Tibial nerve (tissue), 4 donors: ENCODE data around the gene TRIM62. TPM values are rescaled to one million over a fixed set of nuclear protein-coding genes. Genes with fewer than 3 reads are reported as not detected.

Source experiments
- DNase-seq, 2 donors: peaks; one replicate each; pipeline ENCODE4 v3.0.0-alpha.2; 2019; ENCODE audit warnings: low spot score in 2 of 2
- H3K27ac ChIP-seq, 4 donors: fragments of 200-600 bp; sonication (generic) in 3 of 4; one replicate each; pipeline ENCODE4 v1.5.1; 2017 to 2019; ENCODE audit warnings: mild to moderate bottlenecking in 1 of 4
- H3K27me3 ChIP-seq, 2 donors: fragments of 200-600 bp; sonication (generic) in 1 of 2; one replicate each; pipeline versions ENCODE4 v1.5.1 to v1.6.0; 2017 to 2019
- H3K36me3 ChIP-seq, 3 donors: fragments of 200-600 bp; sonication (generic); one replicate each; pipeline ENCODE4 v1.5.1; 2018 to 2019
- H3K4me1 ChIP-seq, 4 donors: fragments of 200-600 bp; sonication (generic) in 3 of 4; one replicate each; pipeline ENCODE4 v1.5.1; 2017 to 2019
- H3K4me3 ChIP-seq, 4 donors: fragments of 200-600 bp; sonication (generic) in 3 of 4; one replicate each; pipeline ENCODE4 v1.5.1; 2017 to 2019; ENCODE audit warnings: mild to moderate bottlenecking in 1 of 4, moderate library complexity in 1 of 4
- H3K9me3 ChIP-seq, 4 donors: fragments of 200-600 bp; sonication (generic) in 3 of 4; one replicate each; pipeline ENCODE4 v1.5.1; 2017 to 2019
- CTCF ChIP-seq, 5 experiments: fragments of 200-600 bp in 3 of 5; fragments of 450-650 bp in 2 of 5; sonication (generic) in 3 of 5; IDR thresholded peaks; one replicate each; pipeline ENCODE4 v1.5.1; 2016 to 2019; ENCODE audit warnings: antibody characterized with exemption in 5 of 5, mild to moderate bottlenecking in 3 of 5, moderate library complexity in 2 of 5
- EP300 ChIP-seq, 2 donors: sonication (generic); formaldehyde crosslinking; IDR thresholded peaks; one replicate each; pipeline ENCODE4 v1.6.1; 2017; ENCODE audit warnings: antibody characterized with exemption in 2 of 2, mild to moderate bottlenecking in 1 of 2
- POLR2A ChIP-seq, 2 donors: fragments of 450-650 bp; IDR thresholded peaks; one replicate each; pipeline ENCODE4 v1.6.1; 2017; ENCODE audit warnings: antibody characterized with exemption in 2 of 2, mild to moderate bottlenecking in 2 of 2, moderate library complexity in 2 of 2
- WGBS, 2 donors: methylation state at CpG; one replicate each; pipeline ENCODE4 v1.1.5; 2018; 5-methylcytosine and 5-hydroxymethylcytosine counted together
- total RNA-seq, 4 donors: library from RNA; depleted of rRNA; stranded (reverse); fragments of >200 nt; gene quantifications; one replicate each; pipeline ENCODE4 v1.1.0, GENCODE V29; 2016

Gene TRIM62
- total RNA-seq, 4 donors from 2014 or later: 11.1 to 14.9 (median 12.2) TPM

DNA sequence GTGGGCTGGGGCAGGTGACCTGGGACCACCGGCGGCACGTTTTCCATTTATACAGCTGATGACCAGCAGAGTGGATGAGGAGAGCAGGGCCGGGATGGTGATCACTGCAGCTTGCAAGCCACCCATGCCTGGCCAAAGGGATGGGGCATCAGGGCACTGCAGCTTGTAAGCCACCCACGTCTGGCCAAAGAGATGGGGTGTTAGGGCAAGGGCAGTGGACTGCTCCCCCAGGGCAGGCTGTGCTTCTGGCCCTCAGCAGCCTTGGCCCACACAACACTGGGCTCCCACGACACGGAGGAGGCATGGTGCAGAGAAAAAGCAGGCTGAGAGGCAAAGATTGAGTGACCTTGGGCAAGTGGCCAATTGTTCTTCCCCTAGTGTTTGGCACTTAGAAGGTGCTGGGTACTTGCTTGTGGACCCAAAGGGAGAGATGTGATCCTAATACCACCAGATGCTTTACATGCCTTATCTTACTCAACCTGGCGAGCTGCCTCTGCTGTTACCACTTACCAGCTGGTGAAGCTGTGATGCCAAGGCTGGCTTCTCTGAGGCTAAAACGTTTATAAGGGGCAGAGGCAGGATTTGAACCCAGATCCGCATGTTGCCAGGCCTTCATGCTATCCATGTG lies 48.3 kb downstream of the TRIM62 start:
- H3K9me3 ChIP-seq: no peaks in the 10 kb centered on the region
- 76 to 78% methylated on average over 8 to 9 of the region's 10 CpGs for WGBS, 2 donors
- H3K4me1 ChIP-seq: peaks cover 0 to 16% (median under 1%) of the 10 kb centered on the region in 4 donors
- no peak for TF ChIP-seq CTCF (IDR thresholded peaks at IDR 0.05)
- TF ChIP-seq POLR2A (IDR thresholded peaks at IDR 0.05): no peak
- TF ChIP-seq EP300 (IDR thresholded peaks at IDR 0.05): no peak
- H3K27me3 ChIP-seq: no peaks in the 10 kb centered on the region
- peaks cover 0 to 18% (median 0%) of the 10 kb centered on the region in 3 donors for H3K36me3 ChIP-seq
- H3K4me3 ChIP-seq: no peak overlapping the region
- no peak overlapping the region for H3K27ac ChIP-seq
- DNase-seq: no peak

DNA sequence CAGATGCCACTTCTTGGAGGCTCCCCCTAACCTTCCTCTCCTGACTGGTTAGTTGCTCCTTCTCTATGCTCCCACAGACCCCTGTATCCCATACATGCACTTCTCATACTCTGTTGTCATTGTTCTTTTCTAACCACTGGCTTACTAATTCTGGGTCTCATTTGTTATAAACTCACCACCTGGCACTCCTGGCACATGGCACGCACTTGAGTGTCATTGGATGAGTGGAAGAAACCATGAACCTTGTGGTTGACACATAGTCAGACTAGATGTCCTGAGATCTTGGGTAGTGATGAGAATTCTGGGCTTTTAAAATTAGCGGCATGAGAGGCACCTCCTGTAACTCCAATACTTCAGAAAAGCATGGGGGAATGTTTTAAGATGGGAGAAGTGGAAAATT lies 49.3 kb downstream of the TRIM62 start:
- WGBS, 2 donors: 98% methylated on average over 2 of the region's 2 CpGs

DNA sequence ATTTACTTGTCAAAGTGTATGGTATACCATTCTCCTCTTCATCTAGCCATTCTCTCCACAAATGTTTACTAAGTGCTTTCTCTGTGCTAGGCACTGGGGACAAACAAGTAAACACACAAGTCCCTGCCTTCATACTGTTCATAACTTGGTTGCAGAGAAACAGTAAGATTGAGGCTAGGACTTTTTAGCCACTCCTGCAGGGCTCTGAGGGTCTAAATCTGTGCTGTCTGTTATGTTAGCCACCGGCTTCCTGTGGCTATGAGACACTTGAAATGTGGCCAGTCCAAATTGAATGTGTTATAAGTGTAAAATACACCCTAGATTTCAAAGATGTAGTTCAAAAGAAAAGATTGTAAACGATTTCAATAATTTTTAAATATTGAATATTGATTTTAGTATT lies 50.7 kb downstream of the TRIM62 start:
- WGBS, 2 donors: 83 to 87% methylated on average over 2 of the region's 2 CpGs
- no peak for TF ChIP-seq POLR2A (IDR thresholded peaks at IDR 0.05)
- TF ChIP-seq CTCF (IDR thresholded peaks at IDR 0.05): no peak
- TF ChIP-seq EP300 (IDR thresholded peaks at IDR 0.05): no peak
- Histone ChIP-seq H3K36me3 (peaks cover 0 to 18% (median 0%) of the 10 kb centered on the region in 3 donors), H3K4me1 (peaks cover 0 to 28% (median 11%) of the 10 kb centered on the region in 4 donors), H3K9me3 (no peaks in the 10 kb centered on the region), H3K4me3 (no peak overlapping the region), H3K27ac (no peak overlapping the region), H3K27me3 (no peaks in the 10 kb centered on the region)
- no peak for DNase-seq

More for the DNA sequence above, 49.3 kb downstream of the TRIM62 start:
- Histone ChIP-seq H3K9me3 (no peaks in the 10 kb centered on the region), H3K27me3 (no peaks in the 10 kb centered on the region), H3K36me3 (peaks cover 0 to 18% (median 0%) of the 10 kb centered on the region in 3 donors), H3K27ac (no peak overlapping the region), H3K4me3 (no peak overlapping the region), H3K4me1 (peaks cover 0 to 21% (median 5%) of the 10 kb centered on the region in 4 donors)
- DNase-seq: no peak
- TF ChIP-seq POLR2A (IDR thresholded peaks at IDR 0.05) (no peak), CTCF (IDR thresholded peaks at IDR 0.05) (no peak), EP300 (IDR thresholded peaks at IDR 0.05) (no peak)

DNA sequence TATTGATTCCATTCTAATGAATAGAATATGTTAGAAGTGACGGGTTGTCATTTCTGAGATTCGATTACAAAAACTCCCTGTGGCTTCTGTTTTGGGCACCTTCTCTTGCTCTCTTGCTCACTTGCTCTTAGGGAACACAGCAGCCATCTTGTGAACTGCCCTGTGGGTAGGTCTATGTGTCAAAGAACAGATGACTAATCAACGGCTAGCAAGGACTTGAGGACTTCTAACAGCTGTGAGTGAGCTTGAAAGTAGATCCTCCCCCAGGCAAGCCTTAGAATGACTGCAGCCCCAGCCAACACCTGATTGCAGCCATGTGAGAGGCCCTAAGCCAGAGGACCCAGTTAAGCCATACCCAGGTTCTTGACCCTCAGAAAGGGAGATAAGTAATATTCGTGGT lies 51.5 kb downstream of the TRIM62 start:
- peaks cover 0 to 18% (median 0%) of the 10 kb centered on the region in 3 donors for H3K36me3 ChIP-seq
- no peak for DNase-seq
- peaks cover 0 to 32% (median 14%) of the 10 kb centered on the region in 4 donors for H3K4me1 ChIP-seq
- TF ChIP-seq POLR2A (IDR thresholded peaks at IDR 0.05): no peak
- TF ChIP-seq EP300 (IDR thresholded peaks at IDR 0.05): no peak
- no peak for TF ChIP-seq CTCF (IDR thresholded peaks at IDR 0.05)
- no peak overlapping the region for H3K27ac ChIP-seq
- no peaks in the 10 kb centered on the region for H3K9me3 ChIP-seq
- no peak overlapping the region for H3K4me3 ChIP-seq
- WGBS, 2 donors: 73 to 75% methylated on average over 4 of the region's 4 CpGs
- no peaks in the 10 kb centered on the region for H3K27me3 ChIP-seq

DNA sequence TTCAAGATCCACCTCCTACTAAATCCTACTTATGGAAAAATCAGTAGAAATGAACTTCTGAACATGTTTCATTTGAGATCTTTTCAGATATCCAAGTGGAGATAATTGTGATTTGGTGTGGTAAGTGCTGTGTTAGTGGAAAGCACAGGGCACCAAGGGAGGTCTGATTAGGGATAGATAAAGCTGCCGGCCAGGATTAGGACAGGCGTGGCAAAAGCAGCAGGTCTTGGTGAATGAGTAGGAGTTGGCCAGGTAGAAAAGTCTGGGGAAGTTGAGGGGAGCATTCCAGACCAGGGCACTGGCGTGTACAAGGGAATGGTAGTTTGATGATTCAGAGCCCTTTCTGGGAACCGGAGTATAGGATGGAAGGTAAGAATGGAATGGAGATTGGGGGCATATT lies 53.1 kb downstream of the TRIM62 start:
- H3K27me3 ChIP-seq: no peaks in the 10 kb centered on the region

More for the DNA sequence above, 53.1 kb downstream of the TRIM62 start:
- Histone ChIP-seq H3K36me3 (peaks cover 0 to 17% (median 0%) of the 10 kb centered on the region in 3 donors), H3K4me3 (no peak overlapping the region), H3K9me3 (no peaks in the 10 kb centered on the region), H3K4me1 (peaks cover 0 to 32% (median 14%) of the 10 kb centered on the region in 4 donors), H3K27ac (no peak overlapping the region)
- no peak for DNase-seq
- no peak for TF ChIP-seq EP300 (IDR thresholded peaks at IDR 0.05)
- no peak for TF ChIP-seq POLR2A (IDR thresholded peaks at IDR 0.05)
- no peak for TF ChIP-seq CTCF (IDR thresholded peaks at IDR 0.05)
- 84 to 87% methylated on average over 4 of the region's 4 CpGs for WGBS, 2 donors
